GM12878 (cell line): Measurements from ENCODE around the gene SLC10A1. TPM values are rescaled to one million over a fixed set of nuclear protein-coding genes. Genes with fewer than 3 reads are reported as not detected.

Source experiments
- ATAC-seq: fragments of 200-7000 bp; cut with Tn5 transposase; 3 replicates; pipeline ENCODE4 v1.9.1; 2020; ENCODE audit warnings: mild to moderate bottlenecking, moderate library complexity
- BruUV-seq: library from RNA; stranded (reverse); fragments of 400-500 nt; replicated peaks from 2 replicates; lab custom pipeline; 2021; lab: Mats Ljungman, UMichigan
- CTCF ChIA-PET: fragments of 300-600 bp; sonication (Branson Sonifier 250); formaldehyde crosslinking; extraction: SDS; loops from one replicate; lab custom pipeline; 2021; ENCODE audit warnings: inconsistent platforms; lab: Yijun Ruan, JAX
- POLR2A ChIA-PET: fragments of 350-600 bp; formaldehyde crosslinking; extraction: SDS; loops from one replicate; lab custom pipeline; 2021; ENCODE audit warnings: inconsistent platforms; lab: Charles Lee
- RAD21 ChIA-PET: fragments of 300-600 bp; sonication (Branson Sonifier 250); formaldehyde crosslinking; loops from one replicate; lab custom pipeline; 2023; ENCODE audit warnings: antibody characterized with exemption; ENCODE audit not compliant: unreplicated experiment; lab: Charles Lee
- SMC1A ChIA-PET: fragments of 300-600 bp; sonication (Branson Sonifier 250); formaldehyde crosslinking; loops from one replicate; lab custom pipeline; 2023; ENCODE audit not compliant: unreplicated experiment, uncharacterized antibody; lab: Charles Lee
- DNase-seq: peaks from one replicate; pipeline ENCODE4 v3.0.0-alpha.2; 2011; ENCODE audit warnings: low read depth, low spot score
- FAIRE-seq: peaks from 3 replicates; lab custom pipeline; 2011; peaks lifted over from hg19 to GRCh38; lab: Jason Lieb, UNC
- H2AFZ ChIP-seq: 2 replicates; pipeline ENCODE4 v1.6.0; 2011; ENCODE audit warnings: low read depth, low read length, control low read depth; ENCODE audit not compliant: control insufficient read depth
- H3K27ac ChIP-seq: 2 replicates; pipeline ENCODE4 v1.5.1; 2011; ENCODE audit warnings: control low read depth; ENCODE audit not compliant: control insufficient read depth, insufficient read depth
- H3K27me3 ChIP-seq, 2 experiments: replicated peaks in 1 of 2; 2 replicates each; pipeline versions ENCODE4 v1.6.0 to v1.6.1; 2011; ENCODE audit warnings: low read length in 1 of 2; ENCODE audit not compliant: control insufficient read depth in 2 of 2, insufficient read depth in 2 of 2
- H3K36me3 ChIP-seq, 2 experiments: 2 replicates each; pipeline ENCODE4 v1.5.1; 2011; ENCODE audit warnings: low read length in 1 of 2; ENCODE audit not compliant: control insufficient read depth in 2 of 2, insufficient read depth in 2 of 2
- H3K4me1 ChIP-seq: 2 replicates; pipeline ENCODE4 v1.6.1; 2011; ENCODE audit warnings: mild to moderate bottlenecking, low read length, moderate library complexity, mixed read lengths; ENCODE audit not compliant: control insufficient read depth, insufficient read depth
- H3K4me2 ChIP-seq: 2 replicates; pipeline ENCODE4 v1.6.0; 2011; ENCODE audit warnings: control low read depth; ENCODE audit not compliant: control insufficient read depth, insufficient read depth
- H3K4me3 ChIP-seq: fragments of 200-600 bp; sonication (generic); 2 replicates; pipeline ENCODE4 v1.5.1; 2016
- H3K79me2 ChIP-seq: 2 replicates; pipeline ENCODE4 v1.6.0; 2011; ENCODE audit warnings: low read length; ENCODE audit not compliant: control insufficient read depth, insufficient read depth
- H3K9ac ChIP-seq: 2 replicates; pipeline ENCODE4 v1.8.0; 2011; ENCODE audit warnings: low read length, control low read depth, mixed read lengths; ENCODE audit not compliant: control insufficient read depth, insufficient read depth
- H3K9me3 ChIP-seq: replicated peaks from 3 replicates; pipeline ENCODE4 v1.5.1; 2011; ENCODE audit warnings: mild to moderate bottlenecking, low read length; ENCODE audit not compliant: control insufficient read depth, insufficient read depth
- H4K20me1 ChIP-seq: 2 replicates; pipeline ENCODE4 v1.6.0; 2011; ENCODE audit not compliant: control insufficient read depth, insufficient read depth
- HDGF ChIP-seq: fragments of 450-650 bp; IDR thresholded peaks from 2 replicates; pipeline ENCODE4 v1.6.1; 2016; ENCODE audit warnings: antibody characterized with exemption
- NFXL1 ChIP-seq: fragments of 450-650 bp; IDR thresholded peaks from 2 replicates; pipeline ENCODE4 v1.6.1; 2017; ENCODE audit warnings: antibody characterized with exemption, mild to moderate bottlenecking, borderline replicate concordance
- NFYB ChIP-seq: IDR thresholded peaks from 2 replicates; pipeline ENCODE4 v1.6.1; 2011; ENCODE audit warnings: low read depth, mild to moderate bottlenecking, low read length, improper control_type of control experiment, moderate library complexity; ENCODE audit not compliant: insufficient read depth
- NR2C2 ChIP-seq: IDR thresholded peaks from 2 replicates; pipeline ENCODE4 v1.6.1; 2011; ENCODE audit warnings: borderline replicate concordance, low read depth; ENCODE audit not compliant: control insufficient read depth, insufficient read length
- RAD51 ChIP-seq: fragments of 450-650 bp; IDR thresholded peaks from 2 replicates; pipeline ENCODE4 v1.6.1; 2016; ENCODE audit warnings: moderate library complexity, mild to moderate bottlenecking, inconsistent platforms
- TAF1 ChIP-seq: IDR thresholded peaks from 2 replicates; pipeline ENCODE4 v1.6.1; 2011; ENCODE audit warnings: mild to moderate bottlenecking, low read depth, low read length, borderline replicate concordance
- TARDBP ChIP-seq: IDR thresholded peaks from 2 replicates; pipeline ENCODE4 v1.6.1; 2016; ENCODE audit warnings: borderline replicate concordance
- ZNF274 ChIP-seq: IDR thresholded peaks from one replicate; pipeline ENCODE4 v1.8.0; 2011; ENCODE audit not compliant: insufficient read length, insufficient read depth
- ZSCAN29 ChIP-seq: fragments of 450-650 bp; IDR thresholded peaks from 2 replicates; pipeline ENCODE4 v1.6.1; 2017; ENCODE audit warnings: mild to moderate bottlenecking, moderate library complexity
- WGBS: methylation state at CpG from one replicate; pipeline ENCODE4 v1.1.6; 2016; ENCODE audit warnings: low lambda C conversion rate; ENCODE audit not compliant: insufficient replicate concordance, insufficient coverage; ENCODE audit errors: missing lambda C conversion rate; 5-methylcytosine and 5-hydroxymethylcytosine counted together
- in situ Hi-C: fragments of 300-500 bp; cut with MboI; formaldehyde crosslinking; loops from 9 replicates; pipeline ENCODE4 v1.14.3; 2018; ENCODE audit warnings: mixed read lengths
- intact Hi-C: fragments of 100-400 bp; cut with micrococcal nuclease; formaldehyde crosslinking; loops from one replicate; pipeline ENCODE4 v1.14.2; 2022; ENCODE audit not compliant: unreplicated experiment
- polyA plus RNA-seq, 11 experiments: library from polyadenylated mRNA; depleted of rRNA in 4 of 11; unstranded in 6 of 11; stranded (reverse) in 5 of 11; fragments of >200 nt; fragmentation: Nextera tagmentation in 4 of 11; fragmentation: Illumina TruSeq in 1 of 11; extraction: Ambion mirVana in 4 of 11; extraction: Trizol in 1 of 11; gene quantifications; 1 replicate in 1 of 11; 2 replicates in 10 of 11; pipeline versions ENCODE4 v1.2.1 to v1.2.3, GENCODE V29; 2011 to 2016; ENCODE audit warnings: inconsistent platforms in 2 of 11, missing spikeins in 2 of 11, low read depth in 1 of 11
- total RNA-seq, 4 experiments: library from RNA; depleted of rRNA in 3 of 4; stranded (reverse); fragments of >200 nt in 3 of 4; fragmentation: Illumina TruSeq in 1 of 4; extraction: Trizol in 1 of 4; gene quantifications; 2 replicates each; pipeline versions ENCODE4 v1.2.1 to v1.2.3, GENCODE V29; 2013 to 2021
- TF ChIP-seq, protein P1 (sequence below): IDR thresholded peaks from 2 replicates; pipeline ENCODE4 v1.6.1; 2012; ENCODE audit warnings: low read depth, low read length, improper control_type of control experiment
- TF ChIP-seq, protein P2 (sequence below): fragments of 450-650 bp; IDR thresholded peaks from 2 replicates; pipeline ENCODE4 v1.6.1; 2017; ENCODE audit warnings: antibody characterized with exemption, mild to moderate bottlenecking, moderate library complexity

The SLC10A1 gene
- total and polyA plus RNA-seq, 10 of the 15 experiments (the other 5 are each of a cell fraction or from before 2014, with no cell fraction given) = 0.15 to 0.16 TPM; not detected in 8

DNA sequence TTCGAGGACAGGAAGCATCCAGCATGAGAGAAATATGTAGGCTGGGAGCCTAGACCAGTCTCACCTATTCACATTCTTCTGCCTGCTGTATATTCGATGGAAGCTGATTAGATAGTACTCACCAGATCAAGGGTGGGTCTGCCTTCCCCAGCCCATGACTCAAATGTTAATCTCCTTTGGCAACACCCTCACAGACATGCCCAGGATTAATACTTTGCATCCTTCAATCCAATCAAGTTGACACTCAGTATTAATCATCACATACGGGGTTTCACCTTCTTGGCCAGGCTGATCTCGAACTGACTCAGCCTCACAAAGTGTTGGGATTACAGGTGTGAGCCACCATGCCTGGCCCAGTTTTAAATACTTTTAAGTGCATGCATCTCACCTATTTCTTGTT, 30.5 kb upstream of the SLC10A1 start:
- RAD21 ChIA-PET = no interaction called here
- Histone ChIP-seq H3K79me2 (no peaks in the 10 kb centered on the region), H2AFZ (no peak overlapping the region), H3K9me3 (no peaks in the 10 kb centered on the region), H3K27me3 (no peaks in the 10 kb centered on the region), H3K4me1 (no peaks in the 10 kb centered on the region), H3K4me2 (no peak overlapping the region), H3K36me3 (no peaks in the 10 kb centered on the region), H3K27ac (no peak overlapping the region), H4K20me1 (no peaks in the 10 kb centered on the region), H3K4me3 (no peak overlapping the region), H3K9ac (no peak overlapping the region)
- SMC1A ChIA-PET = no interaction called here
- TF ChIP-seq NFYB (no peak), ZSCAN29 (no peak), TARDBP (no peak), TAF1 (no peak), NFXL1 (no peak), ZNF274 (no peak), HDGF (no peak), RAD51 (no peak), NR2C2 (no peak)
- TF ChIP-seq, protein P1, sequence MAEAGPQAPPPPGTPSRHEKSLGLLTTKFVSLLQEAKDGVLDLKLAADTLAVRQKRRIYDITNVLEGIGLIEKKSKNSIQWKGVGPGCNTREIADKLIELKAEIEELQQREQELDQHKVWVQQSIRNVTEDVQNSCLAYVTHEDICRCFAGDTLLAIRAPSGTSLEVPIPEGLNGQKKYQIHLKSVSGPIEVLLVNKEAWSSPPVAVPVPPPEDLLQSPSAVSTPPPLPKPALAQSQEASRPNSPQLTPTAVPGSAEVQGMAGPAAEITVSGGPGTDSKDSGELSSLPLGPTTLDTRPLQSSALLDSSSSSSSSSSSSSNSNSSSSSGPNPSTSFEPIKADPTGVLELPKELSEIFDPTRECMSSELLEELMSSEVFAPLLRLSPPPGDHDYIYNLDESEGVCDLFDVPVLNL = no peak
- TF ChIP-seq, protein P2, sequence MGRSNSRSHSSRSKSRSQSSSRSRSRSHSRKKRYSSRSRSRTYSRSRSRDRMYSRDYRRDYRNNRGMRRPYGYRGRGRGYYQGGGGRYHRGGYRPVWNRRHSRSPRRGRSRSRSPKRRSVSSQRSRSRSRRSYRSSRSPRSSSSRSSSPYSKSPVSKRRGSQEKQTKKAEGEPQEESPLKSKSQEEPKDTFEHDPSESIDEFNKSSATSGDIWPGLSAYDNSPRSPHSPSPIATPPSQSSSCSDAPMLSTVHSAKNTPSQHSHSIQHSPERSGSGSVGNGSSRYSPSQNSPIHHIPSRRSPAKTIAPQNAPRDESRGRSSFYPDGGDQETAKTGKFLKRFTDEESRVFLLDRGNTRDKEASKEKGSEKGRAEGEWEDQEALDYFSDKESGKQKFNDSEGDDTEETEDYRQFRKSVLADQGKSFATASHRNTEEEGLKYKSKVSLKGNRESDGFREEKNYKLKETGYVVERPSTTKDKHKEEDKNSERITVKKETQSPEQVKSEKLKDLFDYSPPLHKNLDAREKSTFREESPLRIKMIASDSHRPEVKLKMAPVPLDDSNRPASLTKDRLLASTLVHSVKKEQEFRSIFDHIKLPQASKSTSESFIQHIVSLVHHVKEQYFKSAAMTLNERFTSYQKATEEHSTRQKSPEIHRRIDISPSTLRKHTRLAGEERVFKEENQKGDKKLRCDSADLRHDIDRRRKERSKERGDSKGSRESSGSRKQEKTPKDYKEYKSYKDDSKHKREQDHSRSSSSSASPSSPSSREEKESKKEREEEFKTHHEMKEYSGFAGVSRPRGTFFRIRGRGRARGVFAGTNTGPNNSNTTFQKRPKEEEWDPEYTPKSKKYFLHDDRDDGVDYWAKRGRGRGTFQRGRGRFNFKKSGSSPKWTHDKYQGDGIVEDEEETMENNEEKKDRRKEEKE = no peak
- WGBS = 0% methylated on average over 4 of the region's 4 CpGs
- POLR2A ChIA-PET = no interaction called here
- in situ Hi-C loops (no loop called here), intact Hi-C loops (no loop called here)
- BruUV-seq = no TSS peak
- CTCF ChIA-PET = no interaction called here
- ATAC-seq = no peak
- FAIRE-seq = no peak
- no peak for DNase-seq
